Activated CD4-positive, alpha-beta T cell treated with anti-CD3 and anti-CD28 coated beads, Interleukin-2, Interleukin-6, amounts not matched to agents 100 ng/mL and 50 ng/mL, durations not matched to agents 16 hours and 8 hours (primary cell): ENCODE results near the gene AMY1B.
"Not testable (repeated sequence)": the region's sequence is repeated elsewhere in the genome, so short reads cannot be mapped to it uniquely, and the experiment has no call there.

Experiments used
- DNase-seq: peaks from one replicate; pipeline ENCODE4 v3.0.0-alpha.2; 2020

AMY1B gene

GRCh38 chr1:103696110-103696509 lies at the start of gene AMY1B:
AMY1B (minus strand) TSS chr1:103696210; CDS start chr1:103695639, 571 bp downstream.
- DNase-seq, result not testable (repeated sequence)

GRCh38 chr1:103745040-103745439 lies 49.0 kb upstream of the AMY1B start:
- DNase-seq, result not testable (repeated sequence)

GRCh38 chr1:103744449-103744848 lies 48.4 kb upstream of the AMY1B start:
- DNase-seq, result not testable (repeated sequence)

GRCh38 chr1:103738031-103738430 lies 42.0 kb upstream of the AMY1B start:
- DNase-seq, result not testable (repeated sequence)

- DNase-seq, result not testable (repeated sequence)
Observed at GRCh38 chr1:103735334-103735733, 39.3 kb upstream of the AMY1B start.

GRCh38 chr1:103721473-103721872 lies 25.5 kb upstream of the AMY1B start:
- not testable (repeated sequence) for DNase-seq

GRCh38 chr1:103717404-103717803 lies 21.4 kb upstream of the AMY1B start:
- not testable (repeated sequence) for DNase-seq

GRCh38 chr1:103710381-103710780 lies 14.4 kb upstream of the AMY1B start:
- DNase-seq, result not testable (repeated sequence)

- not testable (repeated sequence) for DNase-seq
Observed at GRCh38 chr1:103707670-103708069, 11.7 kb upstream of the AMY1B start.

- not testable (repeated sequence) for DNase-seq
Observed at GRCh38 chr1:103701256-103701655, 5.2 kb upstream of the AMY1B start.

- not testable (repeated sequence) for DNase-seq
Observed at GRCh38 chr1:103700669-103701068, 4.7 kb upstream of the AMY1B start.

GRCh38 chr1:103697430-103697829 lies 1.4 kb upstream of the AMY1B start:
- not testable (repeated sequence) for DNase-seq

- DNase-seq, result not testable (repeated sequence)
Observed at GRCh38 chr1:103676335-103676734, 19.7 kb downstream of the AMY1B start.

- not testable (repeated sequence) for DNase-seq
Observed at GRCh38 chr1:103655460-103655859, 40.5 kb downstream of the AMY1B start, which contains the start of gene AMY1A. AMY1A (plus strand) TSS chr1:103655760; CDS start chr1:103656331, 571 bp downstream.

- DNase-seq, result not testable (repeated sequence)
Observed at GRCh38 chr1:103654133-103654532, 41.9 kb downstream of the AMY1B start.

GRCh38 chr1:103650889-103651288 lies 45.1 kb downstream of the AMY1B start:
- DNase-seq, result not testable (repeated sequence)

GRCh38 chr1:103650305-103650704 lies 45.7 kb downstream of the AMY1B start:
- not testable (repeated sequence) for DNase-seq

- not testable (repeated sequence) for DNase-seq
Observed at GRCh38 chr1:103643908-103644307, 52.1 kb downstream of the AMY1B start.

GRCh38 chr1:103641194-103641593 lies 54.8 kb downstream of the AMY1B start:
- not testable (repeated sequence) for DNase-seq
